Stimulated activated CD4-positive, alpha-beta T cell treated with anti-CD3 and anti-CD28 coated beads, TNF-alpha, amount 100 ng/mL, for 24 hours (primary cell): ENCODE measurements around the gene PNRC2.

Source experiments
- DNase-seq, 3 experiments: peaks; one replicate each; pipeline ENCODE4 v3.0.0-alpha.2; 2020; ENCODE audit warnings: low read depth in 3 of 3

Gene PNRC2, protein sequence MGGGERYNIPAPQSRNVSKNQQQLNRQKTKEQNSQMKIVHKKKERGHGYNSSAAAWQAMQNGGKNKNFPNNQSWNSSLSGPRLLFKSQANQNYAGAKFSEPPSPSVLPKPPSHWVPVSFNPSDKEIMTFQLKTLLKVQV

DNA sequence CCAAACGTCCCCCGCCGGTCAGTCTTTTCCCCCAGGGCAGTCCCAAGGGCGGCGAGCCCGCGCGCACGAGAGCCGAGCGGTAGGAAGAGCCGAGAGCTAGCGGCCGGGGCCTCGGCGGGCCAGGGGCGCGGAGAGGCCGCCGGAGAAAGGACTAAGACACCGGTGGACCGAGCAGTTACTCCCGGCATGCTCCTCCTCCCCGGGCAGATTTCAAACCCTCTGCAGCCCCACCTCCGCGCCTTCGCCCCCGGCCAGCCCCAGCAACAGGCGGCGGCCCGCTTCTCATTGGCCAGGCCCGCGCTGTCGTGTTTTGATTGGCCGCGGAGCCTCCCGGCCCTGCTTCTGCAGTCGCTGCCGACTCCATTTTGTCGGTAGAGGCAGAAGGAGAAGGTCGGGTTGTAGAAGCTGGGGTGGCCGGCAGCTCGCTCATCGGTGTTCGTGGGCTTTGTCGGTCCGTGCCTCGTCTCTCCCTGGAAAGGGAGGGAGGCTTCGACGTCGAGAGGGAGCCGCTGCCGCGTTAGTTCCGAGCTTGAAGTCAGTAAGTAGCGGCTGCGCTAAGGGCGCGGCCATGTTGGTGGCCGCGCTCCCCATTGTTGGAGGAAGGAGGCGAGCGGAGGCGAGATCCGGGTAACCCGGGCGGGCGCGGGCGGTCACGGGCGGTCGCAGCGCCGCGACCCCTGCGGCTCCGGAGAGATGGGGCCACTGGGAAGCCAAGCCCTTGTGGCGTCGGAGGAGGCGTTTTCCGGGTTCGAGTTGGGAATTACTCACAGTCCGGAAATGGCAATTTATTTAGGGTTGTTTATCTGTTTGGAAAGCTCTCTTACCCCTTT lies at the start of gene PNRC2:
TSS of gene PNRC2 (plus strand) at position 368 of the 830 bp plus-strand sequence. CDS start 1,630 bp downstream, outside the sequence.
- DNase-seq: peak; percentile 92 to 96 (median 94)

DNA sequence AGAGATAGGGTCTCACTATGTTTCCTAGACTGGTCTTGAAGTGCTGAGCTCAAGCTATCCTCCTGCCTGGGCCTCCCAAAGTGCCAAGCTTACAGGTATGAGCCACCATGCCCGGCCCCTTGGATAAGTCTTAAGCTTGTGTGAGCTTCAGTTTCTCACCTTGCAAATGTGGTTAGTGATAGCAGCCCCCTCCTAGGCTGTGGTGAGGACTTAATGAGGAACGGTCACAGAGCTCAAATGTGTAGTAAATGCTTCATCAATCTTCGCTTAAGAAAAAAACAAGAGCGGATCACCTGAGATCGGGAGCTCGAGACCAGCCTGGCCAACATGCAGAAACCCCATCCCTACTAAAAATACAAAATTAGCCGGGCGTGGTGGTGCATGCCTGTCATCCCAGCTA lies 49.5 kb upstream of the PNRC2 start:
- no peak for DNase-seq

DNA sequence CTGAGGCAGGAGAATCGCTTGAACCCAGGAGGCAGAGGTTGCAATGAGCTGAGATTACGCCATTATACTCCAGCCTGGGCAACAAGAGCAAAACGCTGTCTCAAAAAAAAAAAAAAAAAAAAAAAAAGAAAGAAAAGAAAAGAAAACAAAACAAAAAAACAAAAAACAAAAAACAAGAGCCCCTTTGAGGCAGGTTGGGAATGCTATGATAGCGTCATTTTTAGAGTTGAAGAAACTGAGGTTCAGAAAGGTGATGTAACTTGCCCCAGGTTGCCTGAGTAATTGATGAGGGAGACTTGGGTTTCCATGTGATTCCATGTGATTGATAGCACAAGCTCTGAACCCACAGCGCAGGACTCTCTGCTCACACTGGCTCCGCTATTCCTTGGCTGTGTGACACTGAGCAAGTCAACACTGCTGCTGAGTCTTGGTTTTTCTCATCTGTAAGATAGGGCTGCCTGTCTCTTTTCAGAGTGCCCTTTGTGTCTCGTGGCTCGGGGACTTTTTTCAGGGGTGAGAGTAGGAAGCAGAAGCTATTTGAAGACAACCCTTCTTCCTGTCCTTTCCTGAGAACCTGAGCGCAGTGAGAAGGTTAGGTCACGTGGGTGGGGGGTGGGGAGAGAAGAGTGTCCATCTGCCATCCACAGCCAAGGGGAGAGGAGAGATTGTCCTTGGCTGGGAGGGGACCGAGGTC lies 48.9 kb upstream of the PNRC2 start:
- DNase-seq: no peak

DNA sequence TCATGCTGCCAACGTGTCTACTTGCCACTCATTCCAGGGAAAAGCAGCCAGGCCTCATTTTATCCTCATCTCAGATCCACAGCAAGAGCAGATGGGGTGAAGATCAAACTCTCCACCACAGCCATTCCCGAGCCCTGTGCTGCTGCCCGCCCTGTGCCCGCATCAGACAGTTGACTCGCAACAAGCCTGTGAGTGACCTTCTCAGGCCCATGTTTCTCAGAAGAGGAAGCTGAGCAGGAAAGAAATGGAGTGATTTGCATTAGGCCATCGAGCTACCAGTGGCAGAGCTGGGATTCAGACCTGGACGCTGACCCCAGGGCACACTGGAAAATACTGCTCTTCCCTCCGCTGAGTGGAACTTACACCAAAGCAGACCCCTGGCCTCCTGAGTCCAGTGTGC lies 47.7 kb upstream of the PNRC2 start:
- no peak for DNase-seq

DNA sequence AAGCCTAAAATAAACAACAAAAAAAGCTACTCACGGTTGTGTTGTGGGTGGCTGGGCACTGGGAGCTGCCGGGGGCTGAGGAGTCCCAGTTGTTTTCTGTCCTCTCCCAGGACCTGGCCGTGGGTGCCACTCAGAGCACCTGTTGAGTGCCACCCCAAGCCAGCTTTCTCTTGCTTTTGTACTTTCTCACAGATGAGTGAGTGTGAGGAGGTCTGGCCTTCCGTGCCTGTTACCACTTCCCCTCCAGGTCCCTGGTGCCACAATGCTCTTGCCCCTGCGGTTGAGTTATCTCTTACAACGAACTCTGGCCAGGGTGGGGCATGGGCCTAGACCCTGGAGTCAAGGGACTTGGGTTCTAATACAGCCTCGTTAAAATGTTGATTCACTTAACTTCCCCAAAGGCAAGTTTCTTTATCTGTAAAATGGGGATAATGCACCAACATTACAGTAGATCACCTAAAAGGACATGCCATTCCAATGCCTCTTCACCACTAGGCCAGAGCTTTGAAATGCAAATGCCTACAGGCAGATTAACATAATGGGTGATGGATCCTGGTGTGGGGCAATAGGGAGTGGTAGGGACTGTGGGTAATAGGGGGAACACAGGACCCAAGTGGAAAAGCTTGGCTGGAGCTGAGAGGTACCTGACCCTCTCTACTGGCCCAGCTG lies 46.3 kb upstream of the PNRC2 start, which contains the start of gene CNR2:
TSS of gene CNR2 (minus strand) at position 151 of the 669 bp plus-strand sequence. CDS start 37,745 bp downstream, outside the sequence.
- no peak for DNase-seq

DNA sequence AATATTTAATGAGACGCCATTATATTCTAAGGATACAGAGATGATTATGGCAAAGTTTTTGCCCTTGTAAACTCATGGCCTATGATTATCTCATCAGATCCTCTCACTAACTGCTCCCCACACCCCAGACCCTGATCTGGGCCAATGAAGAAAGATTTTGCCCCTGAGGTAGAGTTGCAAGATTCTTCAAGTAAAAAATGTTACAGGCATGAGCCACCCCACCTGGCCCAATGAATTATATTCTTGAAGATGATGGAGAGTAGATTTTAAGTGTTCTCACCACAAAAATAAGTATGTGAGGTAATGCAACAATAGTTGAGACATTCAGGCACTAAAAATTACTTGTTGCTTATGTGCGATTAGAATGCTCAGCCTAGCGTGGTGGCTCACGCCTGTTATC lies 44.7 kb upstream of the PNRC2 start:
- no peak for DNase-seq

DNA sequence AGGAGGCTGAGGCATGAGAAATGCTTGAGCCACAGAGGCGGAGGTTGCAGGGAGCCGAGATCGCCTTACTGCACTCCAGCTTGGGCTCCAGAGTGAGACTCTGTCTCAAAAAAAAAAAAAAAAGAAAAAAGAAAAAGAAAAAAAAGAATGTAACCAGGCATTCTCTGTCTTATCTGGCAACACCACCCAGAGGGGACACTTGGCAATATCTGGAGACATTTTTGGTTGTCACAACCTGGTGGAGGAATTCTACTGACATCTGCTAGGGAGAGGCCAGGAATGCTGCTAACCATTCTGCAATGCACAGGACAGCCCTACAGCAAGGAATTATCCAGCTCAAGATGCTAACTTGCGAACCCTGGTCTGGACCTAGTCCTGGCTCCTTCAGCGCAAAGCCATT lies 44.2 kb upstream of the PNRC2 start:
- DNase-seq: no peak

DNA sequence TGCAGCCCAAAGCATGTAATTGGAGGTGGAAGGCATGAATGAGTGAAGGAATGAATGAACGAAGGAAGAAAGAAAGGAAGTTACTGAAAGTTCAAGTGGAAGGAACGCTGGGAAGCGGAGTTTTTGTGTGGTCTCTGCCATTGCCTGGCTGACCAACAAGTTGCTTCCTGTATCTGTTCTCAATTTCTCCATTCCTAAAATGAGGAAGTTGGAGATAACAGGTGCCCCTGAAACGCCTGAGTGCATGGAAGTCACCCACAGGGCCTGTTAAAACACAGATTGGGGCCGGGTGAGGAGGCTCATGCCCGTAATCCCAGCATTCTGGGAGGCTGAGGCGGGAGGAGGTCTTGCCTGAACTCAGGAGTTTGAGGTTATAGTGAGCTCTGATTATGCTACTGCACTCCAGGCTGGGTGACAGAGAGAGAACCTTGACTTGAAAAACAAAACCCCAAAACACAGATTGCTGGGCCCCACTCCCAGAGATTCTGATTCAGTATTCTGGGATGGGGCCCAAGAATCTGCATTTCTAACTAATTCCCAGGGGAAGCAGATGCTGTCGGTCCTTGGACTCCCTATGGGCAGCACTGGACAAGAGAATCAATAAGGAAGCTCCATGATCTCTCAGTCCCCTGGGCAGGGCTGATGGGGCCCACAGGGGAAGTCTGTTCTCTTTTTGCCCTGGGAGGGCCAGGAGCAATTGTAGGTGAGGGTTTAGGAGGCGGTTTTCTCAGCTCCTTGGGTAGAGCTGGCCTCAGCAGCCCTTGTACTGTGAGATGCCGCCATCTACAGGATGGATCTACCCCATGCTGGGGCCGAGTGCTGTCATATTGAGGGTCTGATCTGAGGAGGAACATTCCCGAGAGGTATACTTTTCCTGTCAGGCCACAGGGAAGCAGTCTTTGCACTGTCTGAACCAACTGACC lies 43.2 kb upstream of the PNRC2 start:
- DNase-seq: peak in 2 of 3 experiments; percentile 12 to 32

DNA sequence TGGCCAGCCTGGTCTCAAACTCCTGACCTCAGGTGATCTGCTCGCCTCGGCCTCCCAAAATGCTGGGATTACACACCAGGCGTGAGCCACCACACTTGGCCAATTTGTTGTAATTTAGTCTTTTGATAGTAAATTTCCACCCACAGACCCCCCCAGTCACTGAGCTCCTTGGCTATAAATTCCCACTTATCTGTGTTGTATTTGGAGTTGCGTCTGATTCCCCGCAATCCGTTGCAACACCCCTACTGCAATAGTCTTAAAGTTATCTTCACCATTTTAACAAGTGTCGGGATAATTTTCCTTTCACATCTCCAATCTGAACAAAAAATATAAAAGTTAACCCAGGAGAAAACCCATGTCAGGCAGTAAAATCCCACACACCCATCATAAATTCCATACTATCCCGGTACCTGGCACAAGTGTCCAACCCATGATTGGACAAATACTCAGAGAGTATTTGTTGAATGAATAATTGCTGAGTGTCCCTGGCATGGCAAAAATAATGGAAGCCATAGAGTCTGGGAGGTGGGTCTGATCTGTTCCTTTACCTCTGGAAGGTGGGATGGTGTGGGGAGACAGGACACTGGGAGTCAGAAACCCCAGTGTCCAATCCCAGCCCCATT lies 37.2 kb upstream of the PNRC2 start:
- no peak for DNase-seq

DNA sequence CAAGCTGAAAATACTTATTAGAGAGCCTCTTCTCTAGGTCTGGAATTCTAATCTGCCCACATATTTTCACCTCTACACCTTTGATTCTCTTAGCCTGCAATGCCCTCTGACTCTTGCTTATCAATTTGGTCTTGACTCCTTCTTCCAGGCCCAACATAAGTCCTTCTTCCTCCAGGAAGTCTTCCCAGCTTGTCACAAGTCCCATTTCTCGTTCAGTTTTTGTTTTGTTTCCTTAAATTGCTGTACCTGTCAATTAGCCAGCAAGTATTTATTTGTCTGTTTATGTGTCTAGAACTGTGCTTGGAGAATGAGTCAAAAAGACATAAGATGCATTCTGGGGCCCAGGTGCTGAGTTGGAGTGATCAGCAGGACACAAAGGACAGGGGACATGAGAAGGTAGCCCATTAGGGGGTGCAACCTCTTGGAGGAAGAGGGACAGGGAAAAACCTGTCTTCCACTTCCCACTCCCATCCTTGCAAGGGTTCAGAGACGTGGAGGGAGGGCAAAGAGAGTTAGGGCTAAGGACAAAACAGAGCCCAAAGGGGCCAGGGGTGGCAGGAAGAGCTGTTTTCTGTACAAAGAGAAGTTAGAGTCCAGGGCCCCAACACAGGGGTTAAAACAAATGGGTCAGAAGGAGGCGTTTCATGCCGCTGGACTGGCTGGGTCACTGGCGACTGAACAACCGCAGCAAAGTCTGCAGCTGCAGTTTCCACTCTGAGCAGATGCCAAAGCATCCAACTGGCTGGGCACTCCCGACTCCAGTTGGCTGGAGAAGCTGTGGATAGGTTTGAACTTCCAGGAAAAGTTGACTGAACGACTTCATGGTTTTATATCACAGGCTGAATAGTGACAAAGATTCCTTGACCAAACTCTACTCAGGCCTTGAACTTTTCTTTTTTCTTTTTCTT lies 35.8 kb upstream of the PNRC2 start:
- DNase-seq: no peak

DNA sequence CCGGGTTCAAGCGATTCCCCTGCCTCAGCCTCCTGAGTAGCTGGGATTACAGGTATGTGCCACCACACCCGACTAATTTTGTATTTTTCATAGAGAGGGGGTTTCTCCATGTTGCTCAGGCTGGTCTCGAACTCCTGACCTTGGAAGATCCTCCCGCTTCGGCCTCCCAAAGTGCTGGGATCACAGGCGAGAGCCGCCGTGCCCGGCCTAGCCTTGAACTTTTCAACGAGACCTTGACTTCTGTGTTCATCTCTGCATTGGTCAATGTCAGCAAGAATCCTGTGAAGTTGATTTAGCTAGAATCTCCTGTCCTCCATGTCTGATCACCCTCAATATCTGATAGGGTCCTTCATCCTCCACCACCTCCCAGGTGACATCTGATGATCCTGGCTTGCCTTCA lies 35.0 kb upstream of the PNRC2 start:
- DNase-seq: no peak

DNA sequence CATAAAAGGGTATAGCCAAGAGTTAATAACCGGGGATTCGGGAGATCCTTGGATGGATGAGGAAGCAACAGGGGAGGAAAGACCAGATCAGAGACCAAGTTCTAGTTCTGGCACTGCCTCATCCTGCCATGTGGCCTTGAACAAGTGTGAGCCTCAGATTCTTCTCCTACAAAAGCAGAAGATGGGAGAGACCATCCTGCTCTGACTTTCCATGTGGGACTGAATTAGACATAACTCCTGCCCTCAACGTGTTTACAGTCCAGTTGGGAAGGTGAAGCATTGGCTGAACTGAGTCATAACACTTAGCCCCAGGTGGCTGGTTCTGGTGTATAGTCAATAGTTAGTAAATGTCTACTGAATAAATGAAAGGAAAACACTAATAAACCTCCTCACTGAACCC lies 34.3 kb upstream of the PNRC2 start:
- no peak for DNase-seq

DNA sequence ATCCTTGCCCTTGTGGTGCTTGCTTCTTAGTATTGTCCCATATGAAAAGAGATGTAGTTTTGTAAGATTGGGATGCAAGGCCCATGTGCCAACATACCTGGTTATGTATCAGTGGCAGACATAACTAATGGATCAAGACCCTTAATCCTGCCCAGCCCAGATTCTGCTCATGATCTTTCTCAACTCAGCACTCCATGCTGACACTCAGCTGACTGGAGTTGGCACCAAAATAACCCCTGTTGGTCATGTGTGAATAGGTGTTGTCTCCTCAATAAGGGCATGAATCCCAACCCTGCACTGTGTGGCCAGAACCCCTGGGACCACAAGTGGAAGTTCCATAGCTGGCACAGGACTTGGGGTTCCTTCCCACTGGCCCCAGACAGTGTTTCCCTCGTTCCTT lies 32.5 kb upstream of the PNRC2 start:
- DNase-seq: no peak

DNA sequence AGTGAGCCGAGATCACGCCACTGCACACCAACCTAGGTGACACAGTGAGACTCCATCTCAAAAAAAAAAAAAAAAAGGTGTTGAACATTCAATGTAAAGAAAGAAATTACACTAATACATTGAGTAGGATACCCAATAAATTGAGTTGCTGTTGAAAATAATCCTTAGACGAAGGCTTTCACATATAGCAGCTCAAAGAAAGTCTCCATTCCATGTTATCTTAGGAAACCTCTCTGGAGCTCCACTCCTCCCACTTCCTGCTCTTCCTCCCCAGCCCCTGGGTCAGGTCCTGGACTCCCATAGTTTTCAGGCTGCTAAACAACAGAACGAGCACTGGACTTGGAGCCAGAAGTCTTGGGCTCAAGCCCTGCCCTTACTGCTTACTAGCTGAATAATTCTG lies 30.8 kb upstream of the PNRC2 start:
- no peak for DNase-seq

DNA sequence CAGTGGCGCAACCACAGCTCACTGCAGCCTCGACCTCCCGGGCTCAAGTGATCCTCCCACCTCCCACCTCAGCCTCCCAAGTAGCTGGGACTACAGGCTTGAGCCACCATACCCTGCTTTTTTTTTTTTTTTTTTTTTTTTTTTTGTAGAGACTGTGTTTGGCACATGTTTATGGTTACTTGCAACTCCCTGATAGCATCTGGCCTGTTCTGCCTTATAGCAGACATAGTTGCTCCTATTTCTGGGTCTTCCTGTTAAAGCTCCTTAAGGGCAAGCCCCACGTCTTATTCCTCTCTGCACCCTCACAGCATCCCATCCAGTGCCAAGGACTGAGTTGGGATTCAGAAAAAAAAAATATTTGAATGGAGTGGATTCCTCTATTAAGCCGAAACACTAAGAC lies 29.4 kb upstream of the PNRC2 start:
- DNase-seq: no peak

DNA sequence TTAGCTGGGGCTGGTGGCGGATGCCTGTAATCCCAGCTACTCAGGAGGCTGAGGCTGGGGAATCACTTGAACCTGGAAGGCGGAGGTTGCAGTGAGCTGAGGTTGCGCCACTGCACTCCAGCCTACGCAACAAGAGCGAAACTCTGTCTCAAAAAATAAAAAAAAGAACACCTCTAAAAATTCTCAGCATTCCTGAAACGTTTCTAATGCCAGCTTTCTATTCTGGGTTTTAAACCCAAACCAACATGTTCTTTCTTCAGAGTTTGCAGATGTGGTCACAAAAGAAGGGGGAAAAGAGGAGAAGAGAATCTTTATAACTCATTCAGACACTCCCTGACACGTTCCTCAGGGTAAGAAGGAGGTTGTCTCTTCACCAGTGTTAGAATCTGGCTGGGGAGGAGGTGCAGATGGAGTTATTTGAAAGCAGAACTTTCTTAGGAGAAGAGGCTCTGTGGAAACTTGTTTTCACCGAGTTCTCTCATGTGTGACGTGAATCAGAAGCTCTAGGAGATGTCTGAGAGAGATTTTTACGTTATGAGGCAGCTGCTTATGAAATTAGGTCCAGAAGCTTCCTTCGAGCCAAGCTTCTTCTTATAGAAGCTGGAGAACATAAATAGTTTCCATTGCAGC lies 28.7 kb upstream of the PNRC2 start:
- no peak for DNase-seq

DNA sequence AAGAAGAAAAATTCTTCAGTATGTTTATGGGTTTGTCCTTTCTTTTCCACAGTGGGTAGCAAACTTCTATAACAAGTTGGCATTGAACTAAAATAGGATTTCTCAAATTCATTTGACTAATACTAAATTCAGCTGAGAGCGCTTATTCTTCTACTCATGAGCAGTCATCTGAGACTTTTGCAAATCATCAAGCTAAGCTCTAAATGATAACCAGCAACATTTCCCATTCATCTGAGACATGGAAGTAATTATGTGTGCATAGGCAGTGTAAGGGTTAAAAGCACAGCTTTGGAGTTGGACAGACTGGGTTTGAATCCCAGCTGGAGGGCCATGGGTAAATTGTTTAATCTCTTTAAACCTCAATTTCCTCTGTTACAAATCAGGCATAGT lies 28.1 kb upstream of the PNRC2 start:
- DNase-seq: no peak

DNA sequence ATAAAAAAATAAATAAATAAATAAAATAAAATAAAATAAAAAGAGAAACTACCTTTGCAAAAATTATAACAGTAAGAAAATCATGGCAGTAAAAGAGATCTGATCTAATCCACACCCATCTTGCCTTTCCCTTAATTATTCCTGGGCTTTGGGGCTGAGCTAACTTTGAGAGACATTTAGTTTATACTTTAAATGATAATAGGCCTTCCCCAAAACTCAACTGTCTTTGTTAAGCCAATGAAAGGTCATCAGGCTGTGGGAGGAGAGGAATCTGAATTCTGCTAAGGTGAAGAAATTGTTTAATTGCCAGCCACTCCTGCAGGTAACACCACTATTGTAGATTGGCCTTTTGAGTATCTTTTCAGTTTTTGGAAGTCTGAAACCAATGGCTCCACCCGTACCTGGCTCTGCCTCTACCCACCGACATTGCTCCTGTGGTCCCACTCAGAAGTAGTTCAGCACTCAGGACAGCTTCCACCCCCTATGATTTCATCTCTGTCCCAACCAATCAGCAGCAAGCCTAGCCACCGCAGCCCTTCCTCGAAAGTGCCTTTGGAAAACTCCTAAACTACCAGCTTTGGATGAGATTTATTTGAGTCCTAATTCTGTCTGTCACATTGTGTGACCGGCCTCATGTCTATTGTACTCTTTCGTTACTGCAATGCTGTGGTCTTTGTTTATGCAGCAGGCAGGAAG lies 23.0 kb upstream of the PNRC2 start:
- no peak for DNase-seq

DNA sequence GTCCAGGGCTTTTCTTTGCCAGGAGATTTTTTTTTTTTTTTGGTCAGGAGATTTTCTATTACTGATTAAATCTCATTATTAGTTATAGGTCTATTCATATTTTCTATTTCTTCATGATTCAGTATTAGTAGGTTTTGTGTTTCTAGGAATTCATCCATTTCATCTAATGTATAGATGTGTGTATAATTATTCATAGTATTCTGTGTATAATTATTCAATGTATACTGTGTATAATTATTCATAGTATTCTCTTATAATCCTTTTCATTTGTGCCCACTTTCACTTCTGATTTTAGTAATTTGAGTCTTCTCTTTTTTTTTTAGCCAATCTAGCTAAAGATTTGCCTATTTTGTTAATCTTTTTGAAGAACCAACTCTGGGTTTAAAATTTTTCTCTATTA lies 12.3 kb upstream of the PNRC2 start:
- no peak for DNase-seq
